ENCODE results near the gene HOXD10. TPM values are rescaled to one million over a fixed set of nuclear protein-coding genes. Genes with fewer than 3 reads are reported as not detected.

HOXD10 gene
- total and polyA plus RNA-seq, 9 of the 15 experiments (the other 6 are each of a cell fraction or from before 2014, with no cell fraction given) = not detected

- TF ChIP-seq ZNF518B (CRISPR knock-in tag; IDR thresholded peaks at IDR 0.05) = no peak
- no peak for TF ChIP-seq SAFB2 (IDR thresholded peaks at IDR 0.05; ENCODE audit: borderline replicate concordance, low read depth, low read length, severe bottlenecking)
- TF ChIP-seq POLR3G (IDR thresholded peaks at IDR 0.05; ENCODE audit: extremely low read depth, insufficient read length, insufficient replicate concordance) = no peak
- TF ChIP-seq ZNF408 (CRISPR knock-in tag; IDR thresholded peaks at IDR 0.05; ENCODE audit: low read depth) = no peak
Observed at GRCh38 chr2:176092270-176093144, 24.1 kb upstream of the HOXD10 start, which contains the start of gene HOXD13 (continued).
